NCI-H460 (cell line): ENCODE measurements around the gene RCOR3. TPM values are rescaled to one million over a fixed set of nuclear protein-coding genes. Genes with fewer than 3 reads are reported as not detected.
"Not testable (repeated sequence)": the region's sequence is repeated elsewhere in the genome, so short reads cannot be mapped to it uniquely, and the experiment has no call there.

Experiments
- DNase-seq: peaks from one replicate; pipeline ENCODE4 v3.0.0-alpha.2; 2016; ENCODE audit warnings: low read depth; ENCODE audit errors: extremely low read depth
- polyA plus RNA-seq: library from polyadenylated mRNA; depleted of rRNA; stranded (reverse); fragments of >200 nt; gene quantifications from 2 replicates; pipeline ENCODE4 v1.2.3, GENCODE V29; 2014; cell fraction: nucleus; rRNA removed
- total RNA-seq: library from RNA; depleted of rRNA; stranded (reverse); fragments of >200 nt; shearing (Covaris generic); gene quantifications from 2 replicates; pipeline ENCODE4 v1.2.3, GENCODE V29; 2014; rRNA removed

RCOR3 gene
- 28.4 TPM in 2 replicates for total RNA-seq
- 63.4 and 86.3 TPM in 2 replicates for polyA plus RNA-seq

DNA sequence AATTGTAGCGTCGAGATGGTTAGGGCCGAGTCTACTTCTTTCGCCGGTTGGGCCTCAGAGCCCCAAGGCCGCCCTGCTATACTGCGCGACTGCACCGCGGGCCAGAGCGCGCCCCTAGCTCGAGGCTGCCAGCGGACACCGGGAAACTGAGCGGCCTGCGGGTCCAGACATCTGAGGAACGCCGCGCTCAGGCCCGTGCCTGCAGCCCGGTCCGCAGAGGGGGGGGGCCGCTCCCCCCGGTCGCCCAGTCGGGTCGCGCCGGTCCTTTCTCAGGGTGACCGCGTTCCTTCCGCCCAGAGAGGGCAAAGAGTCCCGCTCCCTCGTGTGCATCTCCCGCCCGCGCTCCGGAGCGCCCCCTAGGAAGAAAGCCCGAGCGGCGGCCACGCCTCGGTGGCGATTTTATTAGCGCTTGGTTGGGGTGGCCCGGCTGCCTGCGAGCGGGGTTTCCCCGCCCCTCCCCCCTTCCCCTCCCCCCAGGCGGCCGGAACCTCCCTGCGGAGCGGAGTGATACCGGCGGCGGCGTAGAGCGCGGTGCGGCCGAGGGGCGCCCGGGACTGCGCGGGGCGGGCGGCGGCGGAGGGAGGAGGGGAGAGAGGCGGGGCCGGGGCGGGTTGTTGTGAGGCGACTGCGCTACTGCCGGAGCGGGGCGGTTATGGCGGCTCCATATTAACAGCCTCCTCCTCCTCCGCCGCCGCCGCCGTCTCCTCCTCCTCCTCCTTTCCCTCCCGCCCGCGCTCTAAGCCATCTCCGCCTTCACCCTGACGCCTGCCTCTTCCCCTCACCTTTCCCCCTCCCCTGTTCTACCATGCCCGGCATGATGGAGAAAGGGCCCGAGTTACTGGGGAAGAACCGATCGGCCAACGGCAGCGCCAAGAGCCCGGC, at the start of gene RCOR3:
TSS of gene RCOR3 (plus strand) at position 611 of the 882 bp plus-strand sequence. CDS start at position 806, 195 bp downstream.
- peak; percentile 95 for DNase-seq

DNA sequence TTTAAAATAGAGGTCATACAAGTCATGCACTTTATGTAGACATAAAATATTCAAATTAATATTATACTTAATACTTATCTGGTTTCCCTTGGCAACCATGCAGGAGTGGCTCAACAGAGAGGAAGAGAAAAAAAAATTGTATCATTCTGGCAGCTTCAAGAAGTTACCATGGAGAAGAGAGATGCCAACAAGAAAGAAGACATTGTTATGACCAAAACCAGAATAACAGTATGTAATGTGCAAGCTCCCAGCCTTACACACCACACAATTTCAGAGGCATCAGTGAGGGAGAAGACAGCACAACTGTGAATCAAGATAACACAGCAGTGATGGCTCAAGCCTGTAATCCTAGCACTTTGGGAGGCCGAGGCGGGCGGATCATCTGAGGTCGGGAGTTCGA, 49.1 kb upstream of the RCOR3 start:
- no peak for DNase-seq

DNA sequence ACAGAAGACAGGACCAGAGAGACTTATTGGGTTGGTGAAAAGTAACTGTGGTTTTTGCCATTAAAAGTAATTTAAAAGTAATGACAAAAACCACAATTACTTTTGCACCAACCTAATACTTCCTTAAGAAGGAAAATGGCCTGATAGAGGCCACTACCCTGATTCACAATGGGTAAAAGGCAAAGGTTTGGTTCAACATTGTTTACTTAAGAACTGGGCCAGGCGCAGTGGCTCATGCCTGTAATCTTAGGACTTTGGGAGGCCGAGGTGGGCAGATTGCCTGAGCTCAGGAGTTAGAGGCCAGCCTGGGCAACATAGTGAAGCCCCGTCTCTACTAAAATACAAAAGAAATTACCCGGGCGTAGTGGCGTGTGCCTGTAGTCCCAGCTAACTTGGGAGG, 48.2 kb upstream of the RCOR3 start:
- DNase-seq, result no peak

DNA sequence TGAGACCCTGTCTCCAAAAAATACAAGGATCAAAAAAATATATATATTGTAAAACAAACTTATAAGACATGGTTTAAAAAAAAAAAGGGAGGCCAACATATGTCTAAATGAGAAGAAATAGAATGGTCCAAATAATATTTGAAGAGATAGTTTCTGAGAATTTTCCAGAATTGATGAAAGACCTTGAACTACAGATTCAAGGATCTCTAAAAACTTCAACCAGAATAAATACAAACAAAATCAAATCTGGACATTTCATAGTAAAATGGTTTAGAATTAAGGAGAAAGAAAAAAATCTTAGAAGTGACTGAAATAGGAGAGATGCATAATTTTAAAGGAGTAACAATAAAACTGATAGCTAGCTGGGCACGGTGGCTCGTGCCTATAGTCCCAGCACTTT, 45.5 kb upstream of the RCOR3 start:
- no peak for DNase-seq

DNA sequence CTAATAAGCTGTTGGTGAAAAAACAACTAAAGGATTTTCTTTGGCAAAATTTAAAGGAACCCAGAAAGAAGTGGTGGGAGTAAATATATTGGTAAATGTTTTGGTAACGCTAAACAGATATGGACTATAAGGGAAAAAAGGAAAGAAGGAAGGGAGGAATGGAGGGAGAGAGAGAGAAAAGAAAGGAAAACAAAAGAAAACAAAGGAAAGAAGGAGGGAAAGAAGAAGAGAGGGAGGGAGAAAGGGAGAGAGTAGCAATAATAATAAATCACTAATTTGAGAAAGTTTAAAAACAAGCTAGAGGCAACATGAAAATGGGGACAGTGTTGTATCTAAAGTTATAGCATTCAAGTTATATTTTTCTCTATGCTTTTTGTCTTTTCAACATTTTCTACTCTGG, 43.6 kb upstream of the RCOR3 start:
- no peak for DNase-seq

DNA sequence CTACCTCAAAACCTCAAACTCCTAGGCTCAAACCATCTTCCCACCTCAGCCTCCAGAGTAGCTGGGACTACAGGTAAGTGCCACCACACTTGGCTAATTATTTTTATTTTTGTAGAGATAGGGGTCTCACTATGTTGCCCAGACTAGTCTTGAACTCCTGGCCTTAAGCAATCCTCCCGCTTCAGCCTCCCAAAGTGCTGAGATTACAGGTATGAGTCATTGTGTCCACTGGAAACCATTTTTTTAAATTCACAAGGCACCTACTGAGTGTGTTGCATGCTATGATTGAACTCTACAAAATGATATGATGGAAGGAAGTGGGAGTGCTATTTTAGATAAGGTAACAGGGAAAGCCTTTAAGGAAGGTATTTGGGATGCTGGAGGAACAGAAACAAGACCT, 41.8 kb upstream of the RCOR3 start:
- DNase-seq, result no peak

DNA sequence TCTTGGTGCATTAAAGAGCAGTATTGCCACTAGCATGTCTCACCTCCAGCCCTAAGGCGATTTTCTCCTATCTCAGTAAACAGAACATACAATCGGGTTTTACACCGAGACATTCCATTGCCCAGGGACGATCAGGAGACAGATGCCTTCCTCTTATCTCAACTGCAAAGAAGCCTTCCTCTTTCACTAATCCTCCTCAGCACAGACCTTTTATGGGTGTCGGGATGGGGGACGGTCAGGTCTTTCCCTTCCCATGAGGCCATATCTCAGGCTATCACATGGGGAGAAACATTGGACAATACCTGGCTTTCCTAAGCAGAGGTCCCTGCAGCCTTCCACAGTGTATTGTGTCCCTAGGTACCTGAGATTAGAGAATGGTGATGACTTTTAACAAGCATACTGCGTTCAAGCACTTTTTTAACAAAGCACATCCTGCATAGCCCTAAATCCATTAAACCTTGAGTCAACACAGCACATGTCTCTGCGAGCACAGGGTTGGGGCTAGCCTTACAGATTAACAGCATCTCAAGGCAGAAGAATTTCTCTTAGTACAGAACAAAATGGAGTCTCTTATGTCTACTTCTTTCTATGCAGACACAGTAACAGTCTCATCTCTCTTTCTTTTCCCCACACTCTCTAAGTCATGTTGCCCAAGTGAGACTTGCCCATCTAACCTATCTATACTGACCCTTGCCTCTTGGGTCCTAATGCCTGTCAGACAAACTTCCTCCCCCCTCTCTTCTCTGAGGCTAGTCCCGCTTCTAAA, 36.5 kb upstream of the RCOR3 start:
- not testable (repeated sequence) for DNase-seq

DNA sequence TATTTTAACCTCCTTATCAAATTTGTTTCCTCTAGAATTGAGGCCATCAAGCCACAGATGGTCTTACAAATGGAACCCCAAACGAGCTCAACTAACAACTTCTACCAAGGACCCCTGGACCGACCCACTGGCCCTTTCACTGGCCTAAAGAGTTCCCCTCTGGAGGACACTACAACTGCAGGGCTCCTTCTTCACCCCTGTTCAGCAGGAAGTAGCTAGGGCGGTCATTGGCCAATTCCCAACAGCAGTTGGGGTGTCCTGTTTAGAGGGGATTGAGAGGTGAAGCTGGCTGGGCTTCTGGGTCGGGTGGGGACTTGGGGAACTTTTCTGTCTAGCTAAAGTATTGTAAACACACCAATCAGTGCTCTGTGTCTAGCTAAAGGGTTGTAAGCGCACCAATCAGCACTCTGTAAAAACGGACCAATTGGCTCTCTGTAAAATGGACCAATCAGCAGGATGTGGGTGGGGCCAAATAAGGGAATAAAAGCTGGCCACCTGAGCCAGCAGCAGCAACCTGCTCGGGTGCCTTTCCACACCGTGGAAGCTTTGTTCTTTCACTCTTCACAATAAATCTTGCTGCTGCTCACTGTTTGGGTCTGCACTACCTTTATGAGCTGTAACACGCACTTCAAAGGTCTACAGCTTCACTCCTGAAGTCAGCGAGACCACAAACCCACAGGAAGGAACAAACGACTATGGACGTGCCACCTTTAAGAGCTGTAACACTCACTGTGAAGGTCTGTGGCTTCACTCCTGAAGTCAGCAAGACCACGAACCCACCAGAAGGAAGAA, 30.4 kb upstream of the RCOR3 start:
- DNase-seq, result not testable (repeated sequence)

DNA sequence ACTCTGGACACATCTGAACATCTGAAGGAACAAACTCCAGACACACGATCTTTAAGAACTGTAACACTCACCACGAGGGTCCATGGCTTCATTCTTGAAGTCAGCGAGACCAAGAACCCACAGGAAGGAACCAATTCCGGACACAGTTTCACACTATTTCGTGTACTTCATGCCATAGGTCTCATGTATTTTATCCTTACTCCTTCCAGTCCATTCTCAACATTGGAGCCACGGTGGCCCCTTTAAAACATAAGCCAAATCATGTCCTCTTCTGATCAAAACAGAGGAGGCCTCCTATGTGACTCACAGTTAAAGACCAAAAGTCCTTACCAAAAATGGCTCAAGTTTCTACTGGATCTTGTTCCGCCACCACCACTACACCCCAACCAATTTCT, 29.8 kb upstream of the RCOR3 start:
- no peak for DNase-seq

DNA sequence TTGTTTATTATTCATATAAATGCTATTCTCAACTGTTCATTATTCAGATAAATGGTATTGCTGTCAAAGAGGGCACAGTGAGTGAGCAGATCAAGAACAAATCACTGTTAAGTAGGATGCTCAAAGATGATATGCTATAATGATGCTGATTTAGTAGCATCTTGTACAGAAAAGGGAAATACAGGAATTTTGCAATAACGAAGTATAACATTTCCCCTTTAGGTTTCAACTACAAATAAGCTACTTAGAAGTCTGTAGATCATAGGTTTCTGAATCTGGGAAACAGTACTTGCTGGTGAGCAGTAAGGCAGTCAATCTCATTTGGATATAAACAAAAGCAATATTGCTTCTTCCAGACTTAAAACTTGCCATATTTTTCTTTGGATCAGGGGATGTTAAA, 27.3 kb upstream of the RCOR3 start:
- no peak for DNase-seq

DNA sequence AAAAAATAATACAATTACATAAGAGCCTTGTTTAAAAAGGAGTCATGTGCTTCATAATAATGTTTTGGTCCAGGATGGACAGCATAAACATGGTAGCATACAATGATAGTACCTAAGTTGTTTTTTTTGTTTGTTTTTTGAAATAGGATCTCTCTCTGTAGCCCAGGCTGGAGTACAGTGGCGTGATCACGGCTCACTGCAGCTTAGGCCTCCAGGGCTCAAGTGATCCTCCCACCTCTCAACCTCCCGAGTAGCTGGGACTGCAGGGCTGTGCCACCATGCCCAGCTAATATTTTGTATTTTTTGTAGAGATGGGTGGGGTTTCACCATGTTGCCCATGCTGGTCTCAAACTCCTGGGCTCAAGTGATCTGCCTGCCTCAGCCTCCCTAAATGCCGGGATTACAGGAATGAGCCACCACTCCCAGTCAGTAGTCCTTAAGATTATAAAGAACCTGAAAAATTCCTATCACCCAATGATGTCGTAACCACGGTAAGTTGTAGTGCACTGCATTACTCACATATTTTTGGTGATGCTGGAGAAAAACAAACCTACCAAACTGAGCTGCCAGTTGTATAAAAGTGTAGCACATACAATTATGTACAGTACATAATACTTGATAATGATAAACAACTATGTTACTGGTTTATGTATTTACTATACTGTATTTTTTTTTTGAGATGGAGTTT, 22.4 kb upstream of the RCOR3 start:
- DNase-seq, result no peak

DNA sequence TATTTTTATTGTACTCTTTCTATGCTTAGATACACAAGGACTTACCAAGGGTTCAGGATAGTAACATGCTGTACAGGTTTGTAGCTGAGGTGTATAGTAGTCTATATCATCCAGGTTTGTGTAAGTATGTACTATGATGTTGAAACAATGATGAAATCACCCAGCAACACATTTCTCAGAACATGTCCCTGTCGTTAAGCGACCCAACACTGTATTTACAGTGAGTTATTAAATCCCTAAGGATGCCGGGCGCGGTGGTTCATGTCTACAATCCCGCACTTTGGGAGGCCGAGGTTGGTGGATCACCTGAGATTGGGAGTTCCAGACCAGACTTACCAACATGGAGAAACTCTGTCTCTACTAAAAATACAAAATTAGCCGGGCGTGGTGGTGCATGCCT, 21.6 kb upstream of the RCOR3 start:
- no peak for DNase-seq

DNA sequence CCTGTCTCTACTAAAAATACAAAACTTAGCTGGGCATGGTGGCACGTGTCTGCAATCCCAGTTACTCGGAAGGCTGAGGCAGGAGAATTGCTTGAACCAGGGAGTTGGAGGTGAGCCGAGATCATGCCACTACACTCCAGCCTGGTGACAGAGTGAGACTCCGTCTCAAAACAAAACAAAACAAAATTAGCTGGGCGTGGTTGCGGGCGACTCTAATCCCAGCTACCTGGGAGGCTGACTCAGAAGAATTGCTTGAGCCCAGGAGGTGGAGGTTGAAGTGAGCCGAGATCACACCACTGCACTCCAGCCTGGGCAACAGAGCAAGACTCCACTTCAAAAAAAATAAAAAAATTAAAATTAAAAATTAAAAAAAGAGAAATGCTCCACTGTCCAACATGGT, 18.6 kb upstream of the RCOR3 start:
- DNase-seq, result not testable (repeated sequence)

DNA sequence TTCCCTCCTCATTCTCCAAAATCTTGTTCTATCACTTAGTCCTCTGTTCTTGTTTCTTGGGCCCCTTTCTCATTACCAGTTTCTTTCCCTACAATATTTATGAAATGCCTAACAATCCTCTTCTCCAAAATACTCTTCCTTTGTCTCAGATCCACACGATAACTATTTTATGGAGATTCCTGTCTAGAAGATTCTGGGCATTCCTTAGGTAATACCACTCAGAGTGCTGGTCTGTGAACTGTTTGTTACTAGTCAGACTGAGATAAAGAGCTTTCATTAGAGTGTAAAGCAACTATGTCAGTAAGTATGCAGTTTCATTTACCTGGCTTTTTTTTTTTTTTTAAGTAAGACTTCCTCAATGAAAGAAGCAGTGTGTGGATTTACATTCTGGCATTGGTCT, 18.1 kb upstream of the RCOR3 start:
- no peak for DNase-seq

DNA sequence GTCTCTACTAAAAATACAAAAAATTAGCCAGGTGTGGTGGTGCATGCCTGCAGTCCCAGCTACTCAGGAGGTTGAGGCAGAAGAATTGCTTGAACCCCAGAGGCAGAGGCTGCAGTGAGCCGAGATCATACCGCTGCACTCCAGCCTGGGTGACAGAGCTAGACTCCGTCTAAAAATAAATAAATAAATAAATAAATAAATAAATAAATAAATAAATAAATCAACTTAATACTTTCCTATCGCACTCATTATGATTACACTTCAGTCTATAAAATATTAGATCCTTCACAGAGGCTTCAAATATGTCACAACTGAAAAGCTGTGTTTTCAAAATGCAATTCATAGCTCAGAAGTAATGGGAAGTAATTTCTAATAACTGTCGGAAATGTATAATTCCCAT, 15.5 kb upstream of the RCOR3 start:
- DNase-seq, result not testable (repeated sequence)

DNA sequence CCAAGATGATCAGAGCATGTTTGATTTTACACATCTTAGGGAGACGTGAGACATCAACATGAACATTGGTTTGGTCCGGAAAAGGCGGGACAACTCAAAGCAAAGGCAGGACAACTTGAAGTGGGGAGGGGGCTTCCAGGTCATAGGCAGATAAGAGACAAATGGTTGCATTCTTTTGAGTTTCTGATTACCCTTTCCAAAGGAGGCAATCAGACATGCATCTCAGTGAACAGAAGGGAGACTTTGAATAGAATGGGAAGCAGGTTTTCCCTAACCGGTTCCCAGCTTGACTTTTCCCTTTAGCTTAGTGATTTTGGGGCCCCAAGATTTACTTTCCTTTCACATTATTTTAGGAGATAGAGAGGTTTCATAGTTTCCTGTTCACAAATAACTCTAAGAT, 12.6 kb upstream of the RCOR3 start:
- DNase-seq, result not testable (repeated sequence)

DNA sequence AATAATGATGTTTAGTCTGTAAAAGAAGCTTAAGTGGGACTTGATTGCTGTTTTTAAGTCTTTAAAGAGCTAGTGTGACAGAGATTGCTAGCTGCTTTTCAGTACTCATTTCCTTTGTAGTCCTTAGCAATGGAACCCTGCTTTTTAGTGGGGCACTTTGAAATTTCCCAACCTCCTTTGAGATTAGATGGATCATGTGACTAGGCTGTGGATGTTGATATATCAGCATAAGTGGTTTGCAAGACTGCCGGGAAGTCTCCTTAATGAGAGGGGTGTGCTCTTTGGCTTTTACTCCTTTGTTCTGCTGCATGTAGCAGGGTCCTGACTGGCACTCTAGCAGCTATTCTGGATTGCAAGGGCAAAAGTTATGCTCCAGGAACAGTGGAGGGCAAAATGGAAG, 11.2 kb upstream of the RCOR3 start:
- no peak for DNase-seq

DNA sequence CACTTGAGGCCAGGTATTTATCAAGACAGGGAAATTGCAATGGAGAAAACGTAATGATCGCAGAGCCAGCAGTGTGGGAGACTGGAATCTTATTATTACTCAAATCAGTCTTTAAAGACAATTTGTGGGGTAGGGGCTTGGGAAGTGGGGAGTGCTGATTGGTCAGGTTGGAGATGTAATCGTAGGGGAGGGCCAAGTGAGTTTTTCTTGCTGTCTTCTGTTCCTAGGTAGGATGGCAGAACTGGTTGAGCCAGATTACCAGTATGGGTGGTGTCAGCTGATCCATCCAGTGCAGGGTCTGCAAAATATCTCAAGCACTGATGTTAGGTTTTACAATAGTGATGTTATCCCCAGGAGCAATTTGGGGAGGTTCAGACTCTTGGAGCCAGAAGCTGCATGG, 9.6 kb upstream of the RCOR3 start:
- not testable (repeated sequence) for DNase-seq

DNA sequence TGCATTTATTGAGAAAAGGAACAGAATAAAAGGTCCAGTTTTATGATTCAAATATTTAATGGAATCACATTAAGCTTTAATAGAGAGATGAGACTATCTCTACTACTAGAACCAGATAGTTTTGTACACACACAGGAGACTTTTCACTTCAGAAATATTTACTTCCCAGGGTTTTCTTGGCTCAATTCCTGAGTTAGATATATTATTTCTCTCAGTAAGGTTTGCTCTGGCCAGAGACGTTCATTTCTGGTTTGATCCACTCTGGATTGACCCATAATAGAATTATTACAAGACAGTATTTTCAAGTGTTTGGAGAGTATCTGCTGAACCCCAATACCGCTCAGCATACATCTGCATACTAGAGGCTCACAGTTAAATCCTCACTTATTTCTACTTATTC, 1.3 kb upstream of the RCOR3 start:
- no peak for DNase-seq

DNA sequence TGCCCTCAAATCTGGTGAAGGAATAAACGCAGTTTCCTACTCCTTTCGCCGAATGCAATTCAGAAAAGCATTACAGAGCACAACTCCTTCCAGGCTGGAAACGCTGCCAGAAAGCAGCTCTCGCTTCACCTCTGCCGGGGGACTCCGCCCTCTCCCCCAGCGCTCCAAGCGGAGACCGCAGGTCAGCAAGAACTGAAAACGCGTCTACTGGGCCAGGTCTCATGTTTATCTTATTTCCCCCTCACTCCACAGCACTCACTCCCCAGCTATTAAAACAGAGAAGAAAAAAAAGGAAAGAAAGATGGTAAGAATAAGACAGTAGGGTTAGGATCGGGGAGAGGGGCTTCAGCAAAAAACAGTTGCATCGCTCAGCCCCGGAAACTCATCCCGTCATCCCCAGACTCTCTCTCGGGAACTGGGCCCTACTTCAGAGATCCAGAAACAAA, 833 bp upstream of the RCOR3 start:
- peak; percentile 72 for DNase-seq
